ENCODE data around the gene SLC38A6. TPM values are rescaled to one million over a fixed set of nuclear protein-coding genes. Genes with fewer than 3 reads are reported as not detected.

The SLC38A6 gene
- total RNA-seq, 2 donors from 2014 or later = 9.9 to 18.2 TPM

DNA sequence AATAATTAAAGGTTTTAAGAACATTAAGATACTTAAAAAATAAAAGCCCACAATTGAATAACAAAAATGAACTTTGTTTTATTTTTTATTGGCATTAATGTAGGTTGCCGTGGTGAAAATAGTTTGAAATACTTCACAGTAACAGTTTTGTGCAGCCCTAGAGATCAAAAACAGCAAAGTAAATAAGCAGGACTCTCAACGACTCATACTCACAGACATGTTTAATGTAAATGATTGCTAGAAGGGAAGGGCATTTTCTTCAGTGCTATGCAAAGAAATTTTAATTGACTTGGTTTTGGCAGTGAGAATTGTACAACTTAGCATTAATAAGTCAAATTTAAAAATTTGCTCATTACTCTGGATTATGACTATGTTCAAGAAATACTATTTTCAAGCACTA, 16.1 kb upstream of the SLC38A6 start:
- no peak overlapping the region for H3K27ac ChIP-seq (ENCODE audit: low read depth, low read length)
- no peaks in the 10 kb centered on the region for H3K4me1 Mint-ChIP-seq
- no peaks in the 10 kb centered on the region for H3K27me3 Mint-ChIP-seq (ENCODE audit: insufficient read depth)
- H3K4me3 Mint-ChIP-seq = no peak overlapping the region
- no peaks in the 10 kb centered on the region for H3K9me3 Mint-ChIP-seq
- no peaks in the 10 kb centered on the region for H3K27me3 ChIP-seq (ENCODE audit: control insufficient read depth, insufficient read depth, low read length, poor library complexity, severe bottlenecking)
- no peak for DNase-seq
- H3K36me3 ChIP-seq (ENCODE audit: control insufficient read depth, insufficient read depth, low read length) = no peaks in the 10 kb centered on the region
- 78 to 97% methylated on average over 1 to 2 of the region's 2 CpGs for WGBS, 2 experiments (ENCODE audit: insufficient coverage in 1 of 2, insufficient read length in 1 of 2)
- H3K36me3 Mint-ChIP-seq (ENCODE audit: low read depth) = no peaks in the 10 kb centered on the region
- H3K4me1 ChIP-seq (ENCODE audit: control insufficient read depth, insufficient read depth, low read length) = no peaks in the 10 kb centered on the region
- H3K4me3 ChIP-seq (ENCODE audit: low read length) = no peak overlapping the region
- no peak overlapping the region for H3K9ac ChIP-seq (ENCODE audit: extremely low read depth, low read length, poor library complexity, severe bottlenecking)
- no peaks in the 10 kb centered on the region for H3K9me3 ChIP-seq (ENCODE audit: control insufficient read depth, low read length)
- TF ChIP-seq, protein P1, sequence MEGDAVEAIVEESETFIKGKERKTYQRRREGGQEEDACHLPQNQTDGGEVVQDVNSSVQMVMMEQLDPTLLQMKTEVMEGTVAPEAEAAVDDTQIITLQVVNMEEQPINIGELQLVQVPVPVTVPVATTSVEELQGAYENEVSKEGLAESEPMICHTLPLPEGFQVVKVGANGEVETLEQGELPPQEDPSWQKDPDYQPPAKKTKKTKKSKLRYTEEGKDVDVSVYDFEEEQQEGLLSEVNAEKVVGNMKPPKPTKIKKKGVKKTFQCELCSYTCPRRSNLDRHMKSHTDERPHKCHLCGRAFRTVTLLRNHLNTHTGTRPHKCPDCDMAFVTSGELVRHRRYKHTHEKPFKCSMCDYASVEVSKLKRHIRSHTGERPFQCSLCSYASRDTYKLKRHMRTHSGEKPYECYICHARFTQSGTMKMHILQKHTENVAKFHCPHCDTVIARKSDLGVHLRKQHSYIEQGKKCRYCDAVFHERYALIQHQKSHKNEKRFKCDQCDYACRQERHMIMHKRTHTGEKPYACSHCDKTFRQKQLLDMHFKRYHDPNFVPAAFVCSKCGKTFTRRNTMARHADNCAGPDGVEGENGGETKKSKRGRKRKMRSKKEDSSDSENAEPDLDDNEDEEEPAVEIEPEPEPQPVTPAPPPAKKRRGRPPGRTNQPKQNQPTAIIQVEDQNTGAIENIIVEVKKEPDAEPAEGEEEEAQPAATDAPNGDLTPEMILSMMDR (conservative IDR thresholded peaks at IDR 0.05) = no peak
- H3K27ac Mint-ChIP-seq = no peak overlapping the region

DNA sequence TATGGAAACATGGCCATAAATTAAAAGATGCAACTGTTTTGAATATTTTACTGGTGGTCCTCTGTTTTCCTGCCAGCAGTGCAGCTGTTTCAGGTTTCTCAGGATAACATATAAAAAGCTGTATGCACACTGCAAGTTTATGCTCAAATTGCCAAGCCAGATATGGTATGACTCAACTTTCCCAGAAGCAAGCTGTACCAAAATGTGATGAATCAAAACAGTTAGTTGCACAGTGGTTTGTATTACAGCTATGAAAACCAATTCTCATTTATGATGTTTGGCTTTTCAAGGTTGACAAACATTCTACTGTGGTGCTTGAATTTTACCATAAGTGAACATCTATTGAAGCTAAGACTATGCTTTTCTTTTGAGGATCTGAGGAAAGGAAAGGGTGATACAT, 15.6 kb upstream of the SLC38A6 start:
- H3K27ac ChIP-seq (ENCODE audit: low read depth, low read length) = no peak overlapping the region
- H3K36me3 ChIP-seq (ENCODE audit: control insufficient read depth, insufficient read depth, low read length) = no peaks in the 10 kb centered on the region
- no peaks in the 10 kb centered on the region for H3K27me3 Mint-ChIP-seq (ENCODE audit: insufficient read depth)
- no peak for DNase-seq
- H3K4me3 Mint-ChIP-seq = no peak overlapping the region
- H3K9me3 Mint-ChIP-seq = no peaks in the 10 kb centered on the region
- no peak overlapping the region for H3K4me3 ChIP-seq (ENCODE audit: low read length)
- no peak overlapping the region for H3K27ac Mint-ChIP-seq
- no peaks in the 10 kb centered on the region for H3K36me3 Mint-ChIP-seq (ENCODE audit: low read depth)
- no peaks in the 10 kb centered on the region for H3K27me3 ChIP-seq (ENCODE audit: control insufficient read depth, insufficient read depth, low read length, poor library complexity, severe bottlenecking)
- no peaks in the 10 kb centered on the region for H3K9me3 ChIP-seq (ENCODE audit: control insufficient read depth, low read length)
- H3K9ac ChIP-seq (ENCODE audit: extremely low read depth, low read length, poor library complexity, severe bottlenecking) = no peak overlapping the region
- no peaks in the 10 kb centered on the region for H3K4me1 Mint-ChIP-seq
- no peaks in the 10 kb centered on the region for H3K4me1 ChIP-seq (ENCODE audit: control insufficient read depth, insufficient read depth, low read length)
- TF ChIP-seq, protein P1 (conservative IDR thresholded peaks at IDR 0.05) = no peak

DNA sequence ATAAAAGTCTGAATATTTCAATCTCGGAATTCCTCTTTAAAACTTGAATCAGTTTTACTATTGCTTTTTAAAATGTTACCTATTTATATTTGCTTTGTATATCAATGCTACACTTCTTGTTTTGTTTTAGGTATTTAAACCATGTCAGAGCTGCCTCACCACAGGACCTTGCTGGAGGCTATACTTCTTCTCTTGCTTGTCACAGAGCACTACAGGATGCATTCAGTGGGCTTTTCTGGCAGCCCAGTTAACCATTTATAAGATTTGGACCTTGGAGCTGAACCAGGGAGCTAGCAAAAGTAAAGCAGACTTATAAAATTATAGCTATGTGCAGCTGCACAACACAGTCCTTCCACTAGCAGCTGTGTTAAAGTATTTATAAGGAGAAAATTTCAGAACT, 12.9 kb upstream of the SLC38A6 start:
- no peaks in the 10 kb centered on the region for H3K4me1 Mint-ChIP-seq
- Histone ChIP-seq H3K9ac (ENCODE audit: extremely low read depth, low read length, poor library complexity, severe bottlenecking) (no peak overlapping the region), H3K27me3 (ENCODE audit: control insufficient read depth, insufficient read depth, low read length, poor library complexity, severe bottlenecking) (no peaks in the 10 kb centered on the region), H3K4me3 (ENCODE audit: low read length) (no peak overlapping the region), H3K9me3 (ENCODE audit: control insufficient read depth, low read length) (no peaks in the 10 kb centered on the region), H3K36me3 (ENCODE audit: control insufficient read depth, insufficient read depth, low read length) (no peaks in the 10 kb centered on the region), H3K4me1 (ENCODE audit: control insufficient read depth, insufficient read depth, low read length) (no peaks in the 10 kb centered on the region), H3K27ac (ENCODE audit: low read depth, low read length) (no peak overlapping the region)
- TF ChIP-seq, protein P1 (conservative IDR thresholded peaks at IDR 0.05) = no peak
- H3K36me3 Mint-ChIP-seq (ENCODE audit: low read depth) = peaks cover 2% of the 10 kb centered on the region
- DNase-seq = no peak
- no peaks in the 10 kb centered on the region for H3K9me3 Mint-ChIP-seq
- WGBS, 2 experiments (ENCODE audit: insufficient coverage in 1 of 2, insufficient read length in 1 of 2) = no CpG with 5 or more reads among the region's 1 CpG
- no peak overlapping the region for H3K27ac Mint-ChIP-seq
- no peak overlapping the region for H3K4me3 Mint-ChIP-seq
- no peaks in the 10 kb centered on the region for H3K27me3 Mint-ChIP-seq (ENCODE audit: insufficient read depth)

Measured in endodermal cell (in vitro differentiated cells).